Hepatocyte (in vitro differentiated cells): ENCODE data around the gene MYO3B. TPM values are rescaled to one million over a fixed set of nuclear protein-coding genes. Genes with fewer than 3 reads are reported as not detected.

ENCODE experiments used
- DNase-seq: peaks from one replicate; pipeline ENCODE4 v3.0.0-alpha.2; 2016; ENCODE audit warnings: low spot score
- H2AFZ ChIP-seq: fragments of 200-600 bp; sonication (generic); 2 replicates; pipeline ENCODE4 v1.6.0; 2016; ENCODE audit warnings: antibody characterized with exemption, mild to moderate bottlenecking
- H3K27ac ChIP-seq: fragments of 200-600 bp; sonication (generic); 2 replicates; pipeline ENCODE4 v1.5.1; 2016; ENCODE audit warnings: mild to moderate bottlenecking
- H3K27me3 ChIP-seq: fragments of 200-600 bp; sonication (generic); 2 replicates; pipeline ENCODE4 v1.6.1; 2016
- H3K36me3 ChIP-seq: fragments of 200-600 bp; sonication (generic); replicated peaks from 2 replicates; pipeline ENCODE4 v1.5.1; 2016; ENCODE audit warnings: low read depth; ENCODE audit not compliant: insufficient read depth
- H3K4me1 ChIP-seq: fragments of 200-600 bp; sonication (generic); 2 replicates; pipeline ENCODE4 v1.5.1; 2016; ENCODE audit warnings: mild to moderate bottlenecking, moderate library complexity; ENCODE audit not compliant: insufficient read depth
- H3K4me2 ChIP-seq: fragments of 200-600 bp; sonication (generic); 2 replicates; pipeline ENCODE4 v1.6.0; 2016
- H3K4me3 ChIP-seq: fragments of 200-600 bp; sonication (generic); 2 replicates; pipeline ENCODE4 v1.5.1; 2016; ENCODE audit warnings: mild to moderate bottlenecking
- H3K79me2 ChIP-seq: fragments of 200-600 bp; sonication (generic); 2 replicates; pipeline ENCODE4 v1.6.0; 2017; ENCODE audit warnings: mild to moderate bottlenecking
- H3K9me2 ChIP-seq: fragments of 200-600 bp; sonication (generic); replicated peaks from 2 replicates; pipeline ENCODE4 v1.6.0; 2017; ENCODE audit warnings: mild to moderate bottlenecking; ENCODE audit not compliant: insufficient read depth
- H3K9me3 ChIP-seq: fragments of 200-600 bp; sonication (generic); 2 replicates; pipeline ENCODE4 v1.5.1; 2016; ENCODE audit warnings: low read depth, mild to moderate bottlenecking
- H4K20me1 ChIP-seq: fragments of 200-600 bp; sonication (generic); 2 replicates; pipeline ENCODE4 v1.6.0; 2016; ENCODE audit warnings: mild to moderate bottlenecking; ENCODE audit not compliant: insufficient read depth, poor library complexity, severe bottlenecking
- EZH2 ChIP-seq: fragments of 200-600 bp; sonication (generic); IDR thresholded peaks from 2 replicates; pipeline ENCODE4 v1.6.1; 2016; ENCODE audit warnings: antibody characterized with exemption, mild to moderate bottlenecking, borderline replicate concordance
- EZH2phosphoT487 ChIP-seq: fragments of 200-600 bp; sonication (generic); IDR thresholded peaks from one replicate; pipeline ENCODE4 v1.6.1; 2018; ENCODE audit warnings: antibody characterized with exemption, mild to moderate bottlenecking, low read depth, moderate library complexity; ENCODE audit not compliant: unreplicated experiment, severe bottlenecking
- WGBS: methylation state at CpG from one replicate; pipeline ENCODE4 v1.1.6; 2016; ENCODE audit warnings: low lambda C conversion rate; ENCODE audit errors: missing lambda C conversion rate; 5-methylcytosine and 5-hydroxymethylcytosine counted together
- polyA plus RNA-seq: library from polyadenylated mRNA; unstranded; fragments of >200 nt; fragmentation: Nextera tagmentation; extraction: Ambion mirVana; gene quantifications from 2 replicates; pipeline ENCODE4 v1.2.1, GENCODE V29; 2016
- total RNA-seq: library from RNA; depleted of rRNA; stranded (reverse); fragments of >200 nt; gene quantifications from 2 replicates; pipeline ENCODE4 v1.2.3, GENCODE V29; 2014
- TF ChIP-seq, protein P1 (sequence below): fragments of 200-600 bp; sonication (generic); IDR thresholded peaks from 2 replicates; pipeline ENCODE4 v1.5.1; 2016; ENCODE audit warnings: antibody characterized with exemption, mild to moderate bottlenecking; ENCODE audit not compliant: poor library complexity

Gene MYO3B
- total and polyA plus RNA-seq, 2 experiments from 2014 or later, result 0.63 to 1.1 TPM

DNA sequence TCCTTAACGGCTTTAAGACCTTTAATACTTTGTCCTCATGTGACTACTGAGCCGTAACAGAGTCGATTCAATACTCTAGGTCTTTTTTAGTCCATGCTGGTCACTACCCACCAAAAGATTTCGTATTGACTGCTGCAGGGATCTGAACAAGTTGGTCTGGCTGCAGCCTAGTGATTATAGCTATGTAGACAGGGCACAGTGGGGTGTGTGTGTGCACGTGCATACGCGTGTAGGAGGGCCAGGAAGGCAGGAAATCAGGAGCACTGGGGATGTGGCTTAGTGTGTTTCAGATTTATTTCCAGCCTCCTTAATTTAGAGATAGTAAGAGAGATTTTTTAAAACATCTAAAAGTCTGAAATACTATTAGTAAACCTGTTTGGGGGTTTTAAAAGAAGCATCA, 161.4 kb downstream of the MYO3B start:
- Histone ChIP-seq H3K9me2 (no peaks in the 10 kb centered on the region), H3K27ac (no peak overlapping the region), H3K79me2 (no peaks in the 10 kb centered on the region), H3K9me3 (no peaks in the 10 kb centered on the region), H3K4me1 (no peaks in the 10 kb centered on the region), H3K27me3 (no peaks in the 10 kb centered on the region), H2AFZ (no peak overlapping the region), H3K4me3 (no peak overlapping the region), H3K4me2 (no peak overlapping the region), H3K36me3 (no peaks in the 10 kb centered on the region), H4K20me1 (no peaks in the 10 kb centered on the region)
- WGBS, result 56% methylated on average over 7 of the region's 7 CpGs
- no peak for TF ChIP-seq EZH2
- TF ChIP-seq, protein P1, sequence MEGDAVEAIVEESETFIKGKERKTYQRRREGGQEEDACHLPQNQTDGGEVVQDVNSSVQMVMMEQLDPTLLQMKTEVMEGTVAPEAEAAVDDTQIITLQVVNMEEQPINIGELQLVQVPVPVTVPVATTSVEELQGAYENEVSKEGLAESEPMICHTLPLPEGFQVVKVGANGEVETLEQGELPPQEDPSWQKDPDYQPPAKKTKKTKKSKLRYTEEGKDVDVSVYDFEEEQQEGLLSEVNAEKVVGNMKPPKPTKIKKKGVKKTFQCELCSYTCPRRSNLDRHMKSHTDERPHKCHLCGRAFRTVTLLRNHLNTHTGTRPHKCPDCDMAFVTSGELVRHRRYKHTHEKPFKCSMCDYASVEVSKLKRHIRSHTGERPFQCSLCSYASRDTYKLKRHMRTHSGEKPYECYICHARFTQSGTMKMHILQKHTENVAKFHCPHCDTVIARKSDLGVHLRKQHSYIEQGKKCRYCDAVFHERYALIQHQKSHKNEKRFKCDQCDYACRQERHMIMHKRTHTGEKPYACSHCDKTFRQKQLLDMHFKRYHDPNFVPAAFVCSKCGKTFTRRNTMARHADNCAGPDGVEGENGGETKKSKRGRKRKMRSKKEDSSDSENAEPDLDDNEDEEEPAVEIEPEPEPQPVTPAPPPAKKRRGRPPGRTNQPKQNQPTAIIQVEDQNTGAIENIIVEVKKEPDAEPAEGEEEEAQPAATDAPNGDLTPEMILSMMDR, result no peak
- no peak for TF ChIP-seq EZH2phosphoT487
- no peak for DNase-seq

DNA sequence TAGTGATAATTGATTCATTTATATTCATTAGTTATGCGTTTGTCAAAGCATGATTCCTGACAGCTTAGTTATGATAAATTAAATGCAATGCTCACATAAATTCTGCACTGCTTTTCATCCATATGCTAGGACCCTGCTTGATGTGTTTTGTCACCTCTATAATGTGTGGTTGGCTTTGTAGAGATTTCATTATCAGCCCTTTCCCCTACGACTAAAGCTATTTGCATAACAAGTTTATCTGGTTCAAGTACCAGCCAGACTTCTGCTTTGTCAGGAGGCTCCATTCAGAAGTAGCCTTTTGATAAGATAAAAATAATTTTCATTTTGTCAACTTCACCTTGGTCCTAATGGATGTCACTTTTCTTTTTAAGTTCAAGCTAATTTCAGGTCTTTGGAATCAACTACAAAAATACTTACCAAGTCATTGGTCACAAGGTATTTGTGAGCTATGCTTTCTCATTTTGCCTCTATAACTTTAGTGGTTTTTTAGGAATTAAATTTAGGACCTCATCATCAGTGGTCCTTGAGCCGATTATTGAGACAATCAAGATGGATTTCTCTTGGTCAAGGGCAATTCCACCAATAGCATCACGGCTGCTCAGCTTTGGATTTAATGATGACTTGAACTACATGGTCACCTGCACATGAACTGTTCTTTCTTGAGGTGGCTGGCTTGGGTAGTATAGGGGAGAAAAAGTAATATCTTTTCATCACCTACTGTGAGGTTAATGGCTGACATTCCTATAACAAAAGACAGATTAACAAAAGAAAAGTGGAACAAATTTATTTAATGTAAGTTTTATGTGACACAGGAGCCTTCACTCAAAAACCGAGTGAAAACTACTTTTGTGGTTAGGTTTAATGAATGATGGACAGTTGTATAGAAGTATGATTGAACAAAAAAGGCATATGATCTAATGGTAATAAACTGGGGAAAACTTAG, 162.1 kb downstream of the MYO3B start:
- no peak overlapping the region for H3K27ac ChIP-seq
- no peak overlapping the region for H2AFZ ChIP-seq
- no peaks in the 10 kb centered on the region for H3K9me3 ChIP-seq
- no peaks in the 10 kb centered on the region for H3K9me2 ChIP-seq
- H3K4me2 ChIP-seq, result no peak overlapping the region
- H3K79me2 ChIP-seq, result no peaks in the 10 kb centered on the region
- TF ChIP-seq EZH2, result no peak
- TF ChIP-seq EZH2phosphoT487, result no peak
- TF ChIP-seq, protein P1, result no peak
- no peaks in the 10 kb centered on the region for H3K4me1 ChIP-seq
- no peaks in the 10 kb centered on the region for H3K27me3 ChIP-seq
- H3K36me3 ChIP-seq, result no peaks in the 10 kb centered on the region
- no peaks in the 10 kb centered on the region for H4K20me1 ChIP-seq
- DNase-seq, result no peak
- 58% methylated on average over 5 of the region's 5 CpGs for WGBS
- no peak overlapping the region for H3K4me3 ChIP-seq

DNA sequence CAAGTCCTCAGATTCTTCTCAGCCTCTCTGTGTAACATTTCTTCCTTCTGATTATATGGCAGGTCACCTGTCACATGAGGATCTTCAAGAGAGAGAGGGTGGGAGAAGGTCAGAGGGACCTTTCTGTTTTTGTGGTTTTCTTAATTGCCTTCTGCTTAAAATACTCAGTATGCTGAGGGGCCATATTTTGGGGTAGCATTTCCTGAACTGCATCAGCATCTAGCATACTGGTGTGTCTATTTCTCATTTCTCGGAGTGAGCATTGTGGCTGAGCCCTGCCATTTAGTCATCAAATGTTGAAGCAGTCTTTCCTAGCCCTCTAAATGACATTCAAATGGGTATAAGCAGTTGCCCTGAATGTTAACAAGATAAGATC, 162.7 kb downstream of the MYO3B start:
- WGBS, result 93% methylated on average over 1 of the region's 1 CpG
- Histone ChIP-seq H3K9me3 (no peaks in the 10 kb centered on the region), H4K20me1 (no peaks in the 10 kb centered on the region)

More for the DNA sequence above, 162.7 kb downstream of the MYO3B start:
- no peak for DNase-seq
- H3K27me3 ChIP-seq, result no peaks in the 10 kb centered on the region
- no peaks in the 10 kb centered on the region for H3K4me1 ChIP-seq
- TF ChIP-seq, protein P1, result no peak
- no peak for TF ChIP-seq EZH2
- no peak for TF ChIP-seq EZH2phosphoT487
- H3K36me3 ChIP-seq, result no peaks in the 10 kb centered on the region
- no peak overlapping the region for H2AFZ ChIP-seq
- no peak overlapping the region for H3K4me2 ChIP-seq
- H3K79me2 ChIP-seq, result no peaks in the 10 kb centered on the region
- H3K9me2 ChIP-seq, result no peaks in the 10 kb centered on the region
- no peak overlapping the region for H3K4me3 ChIP-seq
- no peak overlapping the region for H3K27ac ChIP-seq
